HCT116 (cell line): ENCODE measurements around the gene RPL34. TPM values are rescaled to one million over a fixed set of nuclear protein-coding genes. Genes with fewer than 3 reads are reported as not detected.

Experiments used
- ATAC-seq: fragments of 200-7000 bp; cut with Tn5 transposase; 2 replicates; pipeline ENCODE4 v1.9.1; 2020; ENCODE audit warnings: mild to moderate bottlenecking, moderate library complexity
- BruUV-seq: library from RNA; stranded (reverse); fragments of 400-500 nt; replicated peaks from 2 replicates; lab custom pipeline; 2021; lab: Mats Ljungman, UMichigan
- CTCF ChIA-PET: fragments of 300-600 bp; sonication (Branson Sonifier 250); formaldehyde crosslinking; loops from one replicate; lab custom pipeline; 2021; ENCODE audit warnings: antibody characterized with exemption; lab: Charles Lee
- POLR2A ChIA-PET: fragments of 300-600, 350-600 bp; sonication (Branson Sonifier 250); formaldehyde crosslinking; loops from one replicate; lab custom pipeline; 2021; ENCODE audit warnings: antibody characterized with exemption; lab: Charles Lee
- RAD21 ChIA-PET, 2 experiments: fragments of 300-600 bp; sonication (Branson Sonifier 250); formaldehyde crosslinking; loops; one replicate each; lab custom pipeline; 2023; ENCODE audit warnings: low total read pairs in 2 of 2; ENCODE audit not compliant: uncharacterized antibody in 2 of 2, unreplicated experiment in 2 of 2, low non-redundant PET in 1 of 2; lab: Charles Lee
- DNase-seq: peaks from one replicate; pipeline ENCODE4 v3.0.0-alpha.2; 2010; ENCODE audit warnings: low read depth, low spot score
- H2AFZ ChIP-seq: fragments of 200-600 bp; shearing (Covaris generic), sonication (generic); 2 replicates; pipeline ENCODE4 v1.6.1; 2017; ENCODE audit warnings: low read depth, mixed run types, mixed read lengths, antibody characterized with exemption, low read length; ENCODE audit not compliant: poor library complexity, severe bottlenecking
- H3K27ac ChIP-seq: 2 replicates; pipeline ENCODE4 v1.5.1; 2012; ENCODE audit warnings: low read depth, low read length
- H3K27me3 ChIP-seq: fragments of 200-600 bp; sonication (generic); 2 replicates; pipeline ENCODE4 v1.6.1; 2016; ENCODE audit warnings: mixed run types, low read length, mixed read lengths; ENCODE audit not compliant: insufficient read depth
- H3K36me3 ChIP-seq, 2 experiments: fragments of 200-500 bp in 1 of 2; fragments of 200-600 bp in 1 of 2; sonication (Bioruptor generic) in 1 of 2; sonication (generic) in 1 of 2; 2 replicates each; pipeline versions ENCODE4 v1.5.1 to v1.6.1; 2014 to 2016; ENCODE audit warnings: low read length in 2 of 2, inconsistent platforms in 1 of 2, mixed read lengths in 1 of 2, mixed run types in 1 of 2; ENCODE audit not compliant: insufficient read depth in 2 of 2, control insufficient read depth in 1 of 2
- H3K4me1 ChIP-seq, 2 experiments: fragments of 200-600 bp in 1 of 2; sonication (generic) in 1 of 2; 2 replicates each; pipeline versions ENCODE4 v1.5.1 to v1.6.1; 2012 to 2017; ENCODE audit warnings: low read length in 2 of 2, inconsistent platforms in 1 of 2, mild to moderate bottlenecking in 1 of 2, mixed read lengths in 1 of 2, mixed run types in 1 of 2, moderate library complexity in 1 of 2; ENCODE audit not compliant: insufficient read depth in 2 of 2, control insufficient read depth in 1 of 2
- H3K4me2 ChIP-seq: fragments of 200-600 bp; sonication (generic); 2 replicates; pipeline ENCODE4 v1.6.1; 2017; ENCODE audit warnings: mixed run types, low read length, mixed read lengths
- H3K4me3 ChIP-seq, 2 experiments: fragments of 200-600 bp in 1 of 2; sonication (generic) in 1 of 2; replicated peaks in 1 of 2; 2 replicates each; pipeline ENCODE4 v1.5.1; 2011 to 2016; ENCODE audit warnings: low read length in 2 of 2, control low read depth in 1 of 2, low read depth in 1 of 2, mild to moderate bottlenecking in 1 of 2, mixed read lengths in 1 of 2, mixed run types in 1 of 2
- H3K79me2 ChIP-seq: fragments of 200-600 bp; sonication (generic); 2 replicates; pipeline ENCODE4 v1.6.1; 2017; ENCODE audit warnings: mild to moderate bottlenecking, mixed run types, low read length, moderate library complexity, mixed read lengths; ENCODE audit not compliant: insufficient read depth
- H3K9ac ChIP-seq: fragments of 200-600 bp; sonication (generic); 2 replicates; pipeline ENCODE4 v1.6.1; 2016; ENCODE audit warnings: low read length, mixed read lengths
- H3K9me2 ChIP-seq: fragments of 200-600 bp; sonication (generic), shearing (Covaris generic); 2 replicates; pipeline ENCODE4 v1.6.1; 2017; ENCODE audit warnings: mixed run types, mild to moderate bottlenecking, moderate library complexity; ENCODE audit not compliant: insufficient read depth
- H3K9me3 ChIP-seq, 2 experiments: fragments of 200-500 bp in 1 of 2; fragments of 200-600 bp in 1 of 2; sonication (Bioruptor generic) in 1 of 2; sonication (generic) in 1 of 2; 2 replicates each; pipeline ENCODE4 v1.6.1; 2014 to 2017; ENCODE audit warnings: low read length in 2 of 2, mixed read lengths in 2 of 2, inconsistent platforms in 1 of 2, low read depth in 1 of 2, mild to moderate bottlenecking in 1 of 2, mixed run types in 1 of 2, moderate library complexity in 1 of 2; ENCODE audit not compliant: control insufficient read depth in 1 of 2, insufficient read depth in 1 of 2
- H4K20me1 ChIP-seq: fragments of 200-600 bp; sonication (generic), shearing (Covaris generic); 2 replicates; pipeline ENCODE4 v1.6.1; 2017; ENCODE audit warnings: mixed run types, mild to moderate bottlenecking, moderate library complexity; ENCODE audit not compliant: insufficient read depth
- CBX3 ChIP-seq: IDR thresholded peaks from 2 replicates; pipeline ENCODE4 v1.6.1; 2012; ENCODE audit warnings: low read depth
- EGR1 ChIP-seq: IDR thresholded peaks from 2 replicates; pipeline ENCODE4 v1.6.1; 2012; ENCODE audit warnings: low read depth
- JUND ChIP-seq: IDR thresholded peaks from 2 replicates; pipeline ENCODE4 v1.6.1; 2012
- POLR2AphosphoS5 ChIP-seq: IDR thresholded peaks from 2 replicates; pipeline ENCODE4 v1.6.1; 2011; ENCODE audit warnings: mild to moderate bottlenecking, low read depth, low read length, moderate library complexity
- RAD21 ChIP-seq: IDR thresholded peaks from 2 replicates; pipeline ENCODE4 v1.6.1; 2012; ENCODE audit warnings: low read depth, mild to moderate bottlenecking
- SIN3A ChIP-seq: IDR thresholded peaks from 2 replicates; pipeline ENCODE4 v1.6.1; 2012; ENCODE audit warnings: low read depth
- SP1 ChIP-seq: IDR thresholded peaks from 2 replicates; pipeline ENCODE4 v1.6.1; 2012; ENCODE audit warnings: low read depth
- SRF ChIP-seq: IDR thresholded peaks from 2 replicates; pipeline ENCODE4 v1.6.1; 2012; ENCODE audit warnings: low read depth
- TCF7L2 ChIP-seq: IDR thresholded peaks from 2 replicates; pipeline ENCODE4 v1.7.0; 2011; ENCODE audit warnings: borderline replicate concordance, inconsistent platforms; ENCODE audit not compliant: insufficient read depth, insufficient read length; ENCODE audit errors: extremely low read depth
- YY1 ChIP-seq: IDR thresholded peaks from 2 replicates; pipeline ENCODE4 v1.6.1; 2011; ENCODE audit warnings: low read length, low read depth, moderate library complexity, mild to moderate bottlenecking; ENCODE audit not compliant: insufficient replicate concordance; ENCODE audit errors: extremely low read depth
- ZNF274 ChIP-seq: fragments of 200-500 bp; sonication (Bioruptor generic); IDR thresholded peaks from 2 replicates; pipeline ENCODE4 v1.6.1; 2014; ENCODE audit warnings: mild to moderate bottlenecking, low read depth, low read length, inconsistent platforms
- intact Hi-C: fragments of 100-400 bp; cut with micrococcal nuclease; formaldehyde crosslinking; loops from 2 replicates; pipeline ENCODE4 v1.10.0; 2022
- total RNA-seq: library from RNA; stranded (reverse); gene quantifications from one replicate; pipeline ENCODE4 v1.2.1, GENCODE V29; 2021; ENCODE audit not compliant: unreplicated experiment
- TF ChIP-seq, protein P1 (sequence below): IDR thresholded peaks from 2 replicates; pipeline ENCODE4 v1.6.1; 2012
- TF ChIP-seq, protein P2 (sequence below), 3 experiments: fragments of 200-600 bp in 1 of 3; sonication (generic) in 1 of 3; IDR thresholded peaks in 2 of 3; conservative IDR thresholded peaks in 1 of 3; 2 replicates each; pipeline ENCODE4 v1.5.1; 2012 to 2017; ENCODE audit warnings: low read depth in 2 of 3, low read length in 2 of 3, antibody characterized with exemption in 1 of 3, borderline replicate concordance in 1 of 3, control low read depth in 1 of 3, mild to moderate bottlenecking in 1 of 3, mixed read lengths in 1 of 3, mixed run types in 1 of 3, moderate library complexity in 1 of 3; ENCODE audit not compliant: insufficient read depth in 1 of 3
- TF ChIP-seq, protein P3 (sequence below): IDR thresholded peaks from 2 replicates; pipeline ENCODE4 v1.6.1; 2012
- TF ChIP-seq, protein P4 (sequence below): IDR thresholded peaks from 2 replicates; pipeline ENCODE4 v1.6.1; 2012; ENCODE audit warnings: low read depth
- TF ChIP-seq, protein P5 (sequence below): IDR thresholded peaks from 2 replicates; pipeline ENCODE4 v1.6.1; 2011; ENCODE audit warnings: mild to moderate bottlenecking, low read length, moderate library complexity; ENCODE audit not compliant: insufficient replicate concordance; ENCODE audit errors: extremely low read depth

The RPL34 gene
- total RNA-seq, 1 experiment from 2014 or later: 1,359 TPM

DNA sequence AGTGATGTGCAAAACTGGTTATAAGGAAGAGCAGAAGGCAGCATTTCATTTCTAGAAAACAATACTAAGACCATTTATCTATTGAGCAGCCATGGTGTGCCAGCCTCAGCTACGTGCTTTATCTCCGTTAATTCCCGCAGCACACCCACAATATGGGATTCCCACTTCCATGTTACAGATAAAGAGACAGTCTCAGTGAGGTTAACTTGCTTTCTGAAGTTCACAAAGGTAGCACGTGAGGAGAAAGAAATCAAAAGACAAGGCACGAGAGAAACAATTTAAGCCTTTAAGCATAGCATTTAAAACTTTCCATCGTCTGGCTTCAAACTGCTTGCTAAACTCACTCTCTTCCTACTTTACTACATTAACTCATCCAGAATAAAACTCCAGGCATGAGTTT, 8.0 kb upstream of the RPL34 start:
- no peaks in the 10 kb centered on the region for H3K36me3 ChIP-seq
- H3K9ac ChIP-seq: no peak overlapping the region
- ChIA-PET POLR2A (no interaction called here), RAD21 (no interaction called here), CTCF (no interaction called here)
- H4K20me1 ChIP-seq: no peaks in the 10 kb centered on the region
- DNase-seq (no peak), ATAC-seq (no peak)
- H3K4me1 ChIP-seq: no peaks in the 10 kb centered on the region
- H3K27me3 ChIP-seq: no peaks in the 10 kb centered on the region
- no peaks in the 10 kb centered on the region for H3K9me2 ChIP-seq
- intact Hi-C loops: no loop called here
- no peak overlapping the region for H3K4me2 ChIP-seq
- no peak overlapping the region for H3K4me3 ChIP-seq
- no peak overlapping the region for H2AFZ ChIP-seq
- H3K27ac ChIP-seq: no peak overlapping the region
- peaks cover 0 to 5% of the 10 kb centered on the region in 2 experiments; a peak in 2 of 4 replicates for H3K9me3 ChIP-seq
- TF ChIP-seq, protein P1, sequence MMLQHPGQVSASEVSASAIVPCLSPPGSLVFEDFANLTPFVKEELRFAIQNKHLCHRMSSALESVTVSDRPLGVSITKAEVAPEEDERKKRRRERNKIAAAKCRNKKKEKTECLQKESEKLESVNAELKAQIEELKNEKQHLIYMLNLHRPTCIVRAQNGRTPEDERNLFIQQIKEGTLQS: no peak
- TF ChIP-seq, protein P2, sequence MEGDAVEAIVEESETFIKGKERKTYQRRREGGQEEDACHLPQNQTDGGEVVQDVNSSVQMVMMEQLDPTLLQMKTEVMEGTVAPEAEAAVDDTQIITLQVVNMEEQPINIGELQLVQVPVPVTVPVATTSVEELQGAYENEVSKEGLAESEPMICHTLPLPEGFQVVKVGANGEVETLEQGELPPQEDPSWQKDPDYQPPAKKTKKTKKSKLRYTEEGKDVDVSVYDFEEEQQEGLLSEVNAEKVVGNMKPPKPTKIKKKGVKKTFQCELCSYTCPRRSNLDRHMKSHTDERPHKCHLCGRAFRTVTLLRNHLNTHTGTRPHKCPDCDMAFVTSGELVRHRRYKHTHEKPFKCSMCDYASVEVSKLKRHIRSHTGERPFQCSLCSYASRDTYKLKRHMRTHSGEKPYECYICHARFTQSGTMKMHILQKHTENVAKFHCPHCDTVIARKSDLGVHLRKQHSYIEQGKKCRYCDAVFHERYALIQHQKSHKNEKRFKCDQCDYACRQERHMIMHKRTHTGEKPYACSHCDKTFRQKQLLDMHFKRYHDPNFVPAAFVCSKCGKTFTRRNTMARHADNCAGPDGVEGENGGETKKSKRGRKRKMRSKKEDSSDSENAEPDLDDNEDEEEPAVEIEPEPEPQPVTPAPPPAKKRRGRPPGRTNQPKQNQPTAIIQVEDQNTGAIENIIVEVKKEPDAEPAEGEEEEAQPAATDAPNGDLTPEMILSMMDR (IDR thresholded peaks at IDR 0.05 in 2 of 3, conservative IDR thresholded peaks at IDR 0.05 in 1 of 3; ENCODE audit: borderline replicate concordance in 1 of 3, insufficient read depth in 1 of 3, low read depth in 2 of 3, low read length in 2 of 3): no peak
- TF ChIP-seq POLR2AphosphoS5 (no peak), RAD21 (no peak), ZNF274 (no peak), SRF (no peak), JUND (no peak), EGR1 (no peak), TCF7L2 (no peak), SP1 (no peak), YY1 (no peak), SIN3A (no peak), CBX3 (no peak)
- TF ChIP-seq, protein P3, sequence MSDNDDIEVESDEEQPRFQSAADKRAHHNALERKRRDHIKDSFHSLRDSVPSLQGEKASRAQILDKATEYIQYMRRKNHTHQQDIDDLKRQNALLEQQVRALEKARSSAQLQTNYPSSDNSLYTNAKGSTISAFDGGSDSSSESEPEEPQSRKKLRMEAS: no peak
- TF ChIP-seq, protein P4, sequence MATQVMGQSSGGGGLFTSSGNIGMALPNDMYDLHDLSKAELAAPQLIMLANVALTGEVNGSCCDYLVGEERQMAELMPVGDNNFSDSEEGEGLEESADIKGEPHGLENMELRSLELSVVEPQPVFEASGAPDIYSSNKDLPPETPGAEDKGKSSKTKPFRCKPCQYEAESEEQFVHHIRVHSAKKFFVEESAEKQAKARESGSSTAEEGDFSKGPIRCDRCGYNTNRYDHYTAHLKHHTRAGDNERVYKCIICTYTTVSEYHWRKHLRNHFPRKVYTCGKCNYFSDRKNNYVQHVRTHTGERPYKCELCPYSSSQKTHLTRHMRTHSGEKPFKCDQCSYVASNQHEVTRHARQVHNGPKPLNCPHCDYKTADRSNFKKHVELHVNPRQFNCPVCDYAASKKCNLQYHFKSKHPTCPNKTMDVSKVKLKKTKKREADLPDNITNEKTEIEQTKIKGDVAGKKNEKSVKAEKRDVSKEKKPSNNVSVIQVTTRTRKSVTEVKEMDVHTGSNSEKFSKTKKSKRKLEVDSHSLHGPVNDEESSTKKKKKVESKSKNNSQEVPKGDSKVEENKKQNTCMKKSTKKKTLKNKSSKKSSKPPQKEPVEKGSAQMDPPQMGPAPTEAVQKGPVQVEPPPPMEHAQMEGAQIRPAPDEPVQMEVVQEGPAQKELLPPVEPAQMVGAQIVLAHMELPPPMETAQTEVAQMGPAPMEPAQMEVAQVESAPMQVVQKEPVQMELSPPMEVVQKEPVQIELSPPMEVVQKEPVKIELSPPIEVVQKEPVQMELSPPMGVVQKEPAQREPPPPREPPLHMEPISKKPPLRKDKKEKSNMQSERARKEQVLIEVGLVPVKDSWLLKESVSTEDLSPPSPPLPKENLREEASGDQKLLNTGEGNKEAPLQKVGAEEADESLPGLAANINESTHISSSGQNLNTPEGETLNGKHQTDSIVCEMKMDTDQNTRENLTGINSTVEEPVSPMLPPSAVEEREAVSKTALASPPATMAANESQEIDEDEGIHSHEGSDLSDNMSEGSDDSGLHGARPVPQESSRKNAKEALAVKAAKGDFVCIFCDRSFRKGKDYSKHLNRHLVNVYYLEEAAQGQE: no peak
- TF ChIP-seq, protein P5, sequence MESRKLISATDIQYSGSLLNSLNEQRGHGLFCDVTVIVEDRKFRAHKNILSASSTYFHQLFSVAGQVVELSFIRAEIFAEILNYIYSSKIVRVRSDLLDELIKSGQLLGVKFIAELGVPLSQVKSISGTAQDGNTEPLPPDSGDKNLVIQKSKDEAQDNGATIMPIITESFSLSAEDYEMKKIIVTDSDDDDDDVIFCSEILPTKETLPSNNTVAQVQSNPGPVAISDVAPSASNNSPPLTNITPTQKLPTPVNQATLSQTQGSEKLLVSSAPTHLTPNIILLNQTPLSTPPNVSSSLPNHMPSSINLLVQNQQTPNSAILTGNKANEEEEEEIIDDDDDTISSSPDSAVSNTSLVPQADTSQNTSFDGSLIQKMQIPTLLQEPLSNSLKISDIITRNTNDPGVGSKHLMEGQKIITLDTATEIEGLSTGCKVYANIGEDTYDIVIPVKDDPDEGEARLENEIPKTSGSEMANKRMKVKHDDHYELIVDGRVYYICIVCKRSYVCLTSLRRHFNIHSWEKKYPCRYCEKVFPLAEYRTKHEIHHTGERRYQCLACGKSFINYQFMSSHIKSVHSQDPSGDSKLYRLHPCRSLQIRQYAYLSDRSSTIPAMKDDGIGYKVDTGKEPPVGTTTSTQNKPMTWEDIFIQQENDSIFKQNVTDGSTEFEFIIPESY: no peak
- TF ChIP-seq, all 23 proteins: peak for 0
- no TSS peak for BruUV-seq
- H3K79me2 ChIP-seq: no peaks in the 10 kb centered on the region
